Aortic smooth muscle cell (primary cell): ENCODE data around the gene STT3A. TPM values are rescaled to one million over a fixed set of nuclear protein-coding genes. Genes with fewer than 3 reads are reported as not detected.

Source experiments
- total RNA-seq: library from RNA; depleted of rRNA; stranded (reverse); fragments of >200 nt; gene quantifications from 2 replicates; pipeline ENCODE4 v1.2.3, GENCODE V29; 2014

The STT3A gene
- total RNA-seq: 248 and 313 TPM in 2 replicates

GRCh38 chr11:125592305-125593113, at the start of gene STT3A:
Gene STT3A (plus strand): TSS chr11:125592852. CDS start chr11:125595916, 3,064 bp downstream.

GRCh38 chr11:125568970-125569914, 23.4 kb upstream of the STT3A start, which contains the start of gene EI24:
Gene EI24 (plus strand): TSS chr11:125569477. CDS start chr11:125572528, 3,051 bp downstream.

GRCh38 chr11:125624756-125625213, 32.1 kb downstream of the STT3A start, which contains the start of gene CHEK1:
Gene CHEK1 (plus strand): TSS chr11:125625163. CDS start chr11:125626769, 1,606 bp downstream.

Other genes starting within 250 kb of the STT3A start
- 134 and 138 TPM in 2 replicates for gene FEZ1, start 96.6 kb upstream of the STT3A start, total RNA-seq
- 91.4 and 92.1 TPM in 2 replicates for gene EI24, start 23.4 kb upstream of the STT3A start, total RNA-seq
- 24.6 and 30.5 TPM in 2 replicates for gene CHEK1, start 32.3 kb downstream of the STT3A start, total RNA-seq
- not detected in 2 replicates for gene ACRV1, start 88.0 kb downstream of the STT3A start, total RNA-seq
- gene PATE1, start 153.4 kb downstream of the STT3A start, total RNA-seq: not detected in 2 replicates
- 0.13 and 0.44 TPM in 2 replicates for gene PATE2, start 186.0 kb downstream of the STT3A start, total RNA-seq
- not detected in 2 replicates for gene PATE3, start 195.3 kb downstream of the STT3A start, total RNA-seq
- gene PATE4, start 240.5 kb downstream of the STT3A start, total RNA-seq: not detected in 2 replicates